Duodenal mucosa (tissue), 2 donors: ENCODE measurements around the gene NRXN3.

ENCODE experiments used
- H3K27ac ChIP-seq: one replicate; pipeline ENCODE4 v1.7.0; 2013; ENCODE audit warnings: low read depth, low read length
- H3K27me3 ChIP-seq, 2 donors: one replicate each; pipeline ENCODE4 v1.7.0; 2013; ENCODE audit warnings: low read length in 2 of 2, control low read depth in 1 of 2; ENCODE audit not compliant: insufficient read depth in 2 of 2, control insufficient read depth in 1 of 2
- H3K36me3 ChIP-seq, 2 donors: one replicate each; pipeline ENCODE4 v1.7.0; 2013; ENCODE audit warnings: low read length in 2 of 2, control low read depth in 1 of 2; ENCODE audit not compliant: insufficient read depth in 2 of 2, control insufficient read depth in 1 of 2
- H3K4me1 ChIP-seq, 2 donors: one replicate each; pipeline ENCODE4 v1.7.0; 2013; ENCODE audit warnings: low read length in 2 of 2, control low read depth in 1 of 2; ENCODE audit not compliant: insufficient read depth in 2 of 2, control insufficient read depth in 1 of 2
- H3K4me3 ChIP-seq, 2 donors: one replicate each; pipeline ENCODE4 v1.7.0; 2013; ENCODE audit warnings: low read length in 2 of 2, low read depth in 1 of 2
- H3K9ac ChIP-seq, 2 donors: one replicate each; pipeline ENCODE4 v1.7.0; 2013; ENCODE audit warnings: low read length in 2 of 2, low read depth in 1 of 2
- H3K9me3 ChIP-seq, 2 donors: one replicate each; pipeline ENCODE4 v1.7.0; 2013; ENCODE audit warnings: low read length in 2 of 2, control low read depth in 1 of 2; ENCODE audit not compliant: control insufficient read depth in 1 of 2

NRXN3 gene

DNA sequence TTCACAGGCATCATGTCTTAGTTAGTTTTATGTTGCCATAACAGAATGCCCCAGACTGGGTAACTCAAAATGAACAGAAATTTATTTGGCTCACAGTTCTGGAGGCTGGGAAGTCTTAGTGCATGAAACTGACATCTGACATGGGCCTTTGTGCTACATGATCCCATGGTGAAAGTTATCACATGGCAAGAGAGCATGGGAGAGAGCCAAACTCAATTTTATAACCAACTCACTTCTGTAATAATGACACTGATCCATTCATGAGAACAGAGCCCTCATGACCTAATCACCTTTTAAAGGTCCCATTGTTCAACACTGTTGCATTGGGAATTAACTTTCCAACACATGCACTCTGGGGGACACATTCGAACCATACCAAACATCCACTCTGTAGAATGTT is 1026.0 kb downstream of the NRXN3 start:
- Histone ChIP-seq H3K4me1 (no peaks in the 10 kb centered on the region), H3K36me3 (no peaks in the 10 kb centered on the region), H3K9me3 (no peaks in the 10 kb centered on the region), H3K9ac (no peak overlapping the region), H3K27me3 (no peaks in the 10 kb centered on the region), H3K27ac (no peak overlapping the region), H3K4me3 (no peak overlapping the region)

DNA sequence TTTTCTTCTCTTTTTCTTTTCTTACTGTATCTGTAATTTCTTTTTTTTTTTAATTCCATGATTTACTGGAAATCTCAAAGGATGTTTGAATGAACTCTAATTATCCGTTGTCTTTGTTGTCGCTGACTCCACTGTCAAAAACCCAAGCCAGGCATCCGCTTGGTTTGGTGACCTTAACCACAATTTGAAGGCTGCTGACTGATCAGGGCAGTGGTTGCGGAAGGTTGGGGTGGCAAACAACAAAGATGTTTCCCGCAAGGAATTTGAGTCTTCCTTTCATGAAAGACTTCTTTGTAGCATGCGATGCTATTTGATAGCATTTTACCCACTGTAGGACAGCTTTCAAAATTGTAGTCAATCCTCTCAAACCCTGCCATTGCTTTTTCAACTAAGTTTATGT is 1027.3 kb downstream of the NRXN3 start:
- Histone ChIP-seq H3K9me3 (no peaks in the 10 kb centered on the region), H3K27ac (no peak overlapping the region), H3K27me3 (no peaks in the 10 kb centered on the region), H3K4me1 (no peaks in the 10 kb centered on the region), H3K9ac (no peak overlapping the region), H3K4me3 (no peak overlapping the region), H3K36me3 (no peaks in the 10 kb centered on the region)

DNA sequence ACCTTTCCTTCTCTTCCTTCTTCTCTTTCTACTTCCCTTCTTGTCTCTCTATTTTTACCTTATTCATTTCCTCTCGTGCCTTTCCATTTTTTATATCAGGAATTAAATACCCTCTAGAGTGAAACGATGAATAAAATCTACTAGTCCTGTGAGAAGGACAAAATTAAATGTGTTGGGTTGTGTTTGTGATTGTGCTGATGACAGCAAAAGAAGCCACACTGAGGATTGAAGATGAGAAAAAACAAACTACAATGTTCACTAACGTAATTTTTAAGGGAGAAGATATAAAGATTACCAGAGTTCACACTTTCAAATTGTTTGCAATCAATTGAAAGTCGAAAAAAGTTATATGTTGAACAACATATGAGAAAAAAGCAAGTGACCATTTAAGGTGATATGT is 1029.0 kb downstream of the NRXN3 start:
- H3K9ac ChIP-seq, result no peak overlapping the region
- H3K4me1 ChIP-seq, result no peaks in the 10 kb centered on the region
- no peaks in the 10 kb centered on the region for H3K27me3 ChIP-seq
- no peak overlapping the region for H3K4me3 ChIP-seq
- no peaks in the 10 kb centered on the region for H3K9me3 ChIP-seq
- no peak overlapping the region for H3K27ac ChIP-seq
- H3K36me3 ChIP-seq, result no peaks in the 10 kb centered on the region

DNA sequence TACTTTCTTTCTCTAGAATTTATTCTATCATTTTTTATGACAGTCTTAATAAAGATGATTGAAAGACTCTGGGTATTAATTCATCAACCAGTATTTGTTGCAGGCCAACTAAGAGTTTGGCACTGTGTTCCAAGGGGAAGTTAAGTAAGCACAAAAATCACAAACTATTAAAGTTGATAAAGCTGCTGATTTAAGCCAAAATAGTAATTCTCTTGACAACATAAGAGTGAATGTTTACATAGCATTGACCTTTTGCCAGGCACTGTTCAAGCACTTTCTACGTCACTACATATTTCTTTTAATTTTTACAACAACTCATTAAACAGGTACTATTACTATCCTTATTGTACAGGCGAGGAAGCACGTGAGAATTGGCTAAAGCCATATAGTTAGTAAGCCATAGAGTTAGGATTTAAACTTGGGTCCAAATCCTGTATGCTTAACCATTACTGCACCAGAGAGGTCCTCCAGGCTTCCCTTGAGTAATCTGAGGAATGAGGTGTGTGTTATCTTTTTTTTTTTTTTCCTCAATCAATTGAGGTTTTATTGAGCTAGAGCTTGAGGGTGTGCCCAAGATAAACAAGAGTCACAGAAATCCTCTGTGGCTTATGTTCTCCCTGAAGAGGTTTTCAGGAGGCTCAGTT is 1031.5 kb downstream of the NRXN3 start:
- Histone ChIP-seq H3K27me3 (no peaks in the 10 kb centered on the region), H3K36me3 (no peaks in the 10 kb centered on the region), H3K9ac (no peak overlapping the region), H3K27ac (no peak overlapping the region), H3K4me3 (no peak overlapping the region), H3K4me1 (no peaks in the 10 kb centered on the region), H3K9me3 (no peaks in the 10 kb centered on the region)

DNA sequence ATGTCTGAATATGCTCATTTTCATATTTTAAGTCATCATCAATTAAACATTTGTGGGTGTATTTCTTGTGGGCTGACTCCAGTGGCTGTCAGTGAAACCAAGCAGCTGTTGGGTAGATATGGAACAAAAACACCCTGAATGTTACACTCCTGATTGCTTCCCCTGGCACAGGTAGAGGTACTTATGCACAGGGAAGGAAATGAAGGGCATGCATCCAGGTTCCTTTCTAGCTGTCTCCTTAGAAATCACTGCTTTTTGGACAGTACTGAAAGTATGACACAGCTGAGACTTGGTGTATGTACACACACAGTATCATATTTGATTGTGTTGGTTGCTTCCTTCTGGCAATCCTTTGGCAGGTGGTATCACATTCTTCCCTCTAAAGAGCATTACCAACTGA is 1034.4 kb downstream of the NRXN3 start:
- Histone ChIP-seq H3K4me3 (no peak overlapping the region), H3K27ac (no peak overlapping the region), H3K27me3 (no peaks in the 10 kb centered on the region), H3K36me3 (no peaks in the 10 kb centered on the region), H3K9me3 (no peaks in the 10 kb centered on the region), H3K4me1 (no peaks in the 10 kb centered on the region), H3K9ac (no peak overlapping the region)

GRCh38 chr14:79209418-79209817 is 1039.2 kb downstream of the NRXN3 start:
- no peaks in the 10 kb centered on the region for H3K36me3 ChIP-seq
- no peaks in the 10 kb centered on the region for H3K9me3 ChIP-seq
- H3K4me3 ChIP-seq, result no peak overlapping the region
- no peak overlapping the region for H3K9ac ChIP-seq
- no peaks in the 10 kb centered on the region for H3K4me1 ChIP-seq
- peaks cover 0 to 5% of the 10 kb centered on the region in 2 donors for H3K27me3 ChIP-seq
- H3K27ac ChIP-seq, result no peak overlapping the region

GRCh38 chr14:79225815-79226214 is 1055.6 kb downstream of the NRXN3 start:
- Histone ChIP-seq H3K27me3 (no peaks in the 10 kb centered on the region), H3K9me3 (no peaks in the 10 kb centered on the region), H3K4me1 (no peaks in the 10 kb centered on the region), H3K9ac (no peak overlapping the region), H3K36me3 (no peaks in the 10 kb centered on the region), H3K27ac (no peak overlapping the region), H3K4me3 (no peak overlapping the region)

GRCh38 chr14:79229383-79229909 is 1059.3 kb downstream of the NRXN3 start:
- no peaks in the 10 kb centered on the region for H3K36me3 ChIP-seq
- no peaks in the 10 kb centered on the region for H3K27me3 ChIP-seq
- no peak overlapping the region for H3K9ac ChIP-seq
- no peak overlapping the region for H3K27ac ChIP-seq
- H3K4me3 ChIP-seq, result no peak overlapping the region
- H3K9me3 ChIP-seq, result no peaks in the 10 kb centered on the region
- no peaks in the 10 kb centered on the region for H3K4me1 ChIP-seq

- Histone ChIP-seq H3K4me3 (no peak overlapping the region), H3K9ac (no peak overlapping the region), H3K27ac (no peak overlapping the region), H3K36me3 (no peaks in the 10 kb centered on the region), H3K4me1 (no peaks in the 10 kb centered on the region), H3K27me3 (no peaks in the 10 kb centered on the region), H3K9me3 (no peaks in the 10 kb centered on the region)
Observed at GRCh38 chr14:79242666-79243065, 1072.5 kb downstream of the NRXN3 start.

- Histone ChIP-seq H3K4me1 (no peaks in the 10 kb centered on the region), H3K9me3 (no peaks in the 10 kb centered on the region), H3K27me3 (no peaks in the 10 kb centered on the region), H3K9ac (no peak overlapping the region), H3K36me3 (no peaks in the 10 kb centered on the region), H3K27ac (no peak overlapping the region), H3K4me3 (no peak overlapping the region)
Observed at GRCh38 chr14:79246173-79246572, 1076.0 kb downstream of the NRXN3 start.
